Caco-2 (cell line): ENCODE data around the gene RAB19. TPM values are rescaled to one million over a fixed set of nuclear protein-coding genes. Genes with fewer than 3 reads are reported as not detected.
"Not testable (repeated sequence)": the region's sequence is repeated elsewhere in the genome, so short reads cannot be mapped to it uniquely, and the experiment has no call there.

Source experiments
- BruUV-seq: library from RNA; stranded (reverse); fragments of 400-500 nt; replicated peaks from 2 replicates; lab custom pipeline; 2021; lab: Mats Ljungman, UMichigan
- CTCF ChIA-PET: fragments of 300-600 bp; sonication (Branson Sonifier 250); formaldehyde crosslinking; loops from one replicate; lab custom pipeline; 2022; ENCODE audit warnings: antibody characterized with exemption; lab: Charles Lee
- POLR2A ChIA-PET: fragments of 300-600 bp; sonication (Branson Sonifier 250); formaldehyde crosslinking; loops from one replicate; lab custom pipeline; 2022; ENCODE audit warnings: antibody characterized with exemption; lab: Charles Lee
- DNase-seq, 2 experiments: peaks; one replicate each; pipeline versions ENCODE4 v3.0.0 to v3.0.0-alpha.2; 2020 to 2022
- H3K27me3 ChIP-seq: replicated peaks from 2 replicates; pipeline ENCODE4 v1.6.0; 2011; ENCODE audit warnings: low read length; ENCODE audit not compliant: control insufficient read depth, insufficient read depth
- H3K36me3 ChIP-seq: 2 replicates; pipeline ENCODE4 v1.5.1; 2011; ENCODE audit warnings: low read length; ENCODE audit not compliant: control insufficient read depth, insufficient read depth
- H3K4me1 ChIP-seq: fragments of 250-450 bp; sonication (Bioruptor Pico); 2 replicates; pipeline ENCODE4 v1.5.1; 2020; ENCODE audit warnings: mild to moderate bottlenecking
- H3K4me3 ChIP-seq: 2 replicates; pipeline ENCODE4 v1.5.1; 2011; ENCODE audit warnings: low read depth, mild to moderate bottlenecking, control low read depth, low read length
- H3K9me3 ChIP-seq: fragments of 250-450 bp; sonication (Bioruptor Pico); 2 replicates; pipeline ENCODE4 v1.5.1; 2020; ENCODE audit warnings: mild to moderate bottlenecking, moderate library complexity
- H3K27ac Mint-ChIP-seq: one replicate; pipeline ENCODE4 v1.8.0; 2022; ENCODE audit warnings: mixed read lengths; ENCODE audit not compliant: unreplicated experiment
- H3K27me3 Mint-ChIP-seq: one replicate; pipeline ENCODE4 v1.8.0; 2022; ENCODE audit warnings: mixed read lengths; ENCODE audit not compliant: insufficient read depth, unreplicated experiment
- H3K36me3 Mint-ChIP-seq: one replicate; pipeline ENCODE4 v1.8.0; 2022; ENCODE audit warnings: mild to moderate bottlenecking, mixed read lengths; ENCODE audit not compliant: insufficient read depth, unreplicated experiment
- H3K4me1 Mint-ChIP-seq: one replicate; pipeline ENCODE4 v1.8.0; 2022; ENCODE audit warnings: low read depth, mixed read lengths; ENCODE audit not compliant: unreplicated experiment
- H3K4me3 Mint-ChIP-seq: one replicate; pipeline ENCODE4 v1.8.0; 2022; ENCODE audit warnings: mild to moderate bottlenecking, moderate library complexity, mixed read lengths; ENCODE audit not compliant: unreplicated experiment
- H3K9me3 Mint-ChIP-seq: one replicate; pipeline ENCODE4 v1.8.0; 2022; ENCODE audit warnings: mixed read lengths; ENCODE audit not compliant: unreplicated experiment
- intact Hi-C: fragments of 100-400 bp; cut with micrococcal nuclease; formaldehyde crosslinking; loops from one replicate; pipeline ENCODE4 v1.10.0; 2022; ENCODE audit not compliant: unreplicated experiment
- total RNA-seq: library from RNA; stranded (reverse); gene quantifications from 2 replicates; pipeline ENCODE4 v1.2.3, GENCODE V29; 2022
- TF ChIP-seq, protein P1 (sequence below), 2 experiments: fragments of 200-600 bp in 1 of 2; IDR thresholded peaks; 1 replicate in 1 of 2; 2 replicates in 1 of 2; pipeline versions ENCODE4 v1.5.1 to v1.8.0; 2011 to 2022; ENCODE audit warnings: antibody characterized with exemption in 1 of 2, control low read depth in 1 of 2, inconsistent platforms in 1 of 2, low read depth in 1 of 2, low read length in 1 of 2, mild to moderate bottlenecking in 1 of 2, moderate library complexity in 1 of 2; ENCODE audit not compliant: insufficient read depth in 1 of 2, severe bottlenecking in 1 of 2, unreplicated experiment in 1 of 2

Gene RAB19
- total RNA-seq, 1 experiment from 2014 or later: 3.8 TPM

- H3K9me3 ChIP-seq: no peaks in the 10 kb centered on the region
- H3K27me3 Mint-ChIP-seq: no peaks in the 10 kb centered on the region
- POLR2A ChIA-PET: no interaction called here
- peaks cover 16% of the 10 kb centered on the region for H3K4me1 Mint-ChIP-seq
- no peaks in the 10 kb centered on the region for H3K27me3 ChIP-seq
- peak overlapping the region; percentile 87 for H3K27ac Mint-ChIP-seq
- H3K4me1 ChIP-seq: peaks cover 6% of the 10 kb centered on the region
- no peak for DNase-seq
- TF ChIP-seq, protein P1, sequence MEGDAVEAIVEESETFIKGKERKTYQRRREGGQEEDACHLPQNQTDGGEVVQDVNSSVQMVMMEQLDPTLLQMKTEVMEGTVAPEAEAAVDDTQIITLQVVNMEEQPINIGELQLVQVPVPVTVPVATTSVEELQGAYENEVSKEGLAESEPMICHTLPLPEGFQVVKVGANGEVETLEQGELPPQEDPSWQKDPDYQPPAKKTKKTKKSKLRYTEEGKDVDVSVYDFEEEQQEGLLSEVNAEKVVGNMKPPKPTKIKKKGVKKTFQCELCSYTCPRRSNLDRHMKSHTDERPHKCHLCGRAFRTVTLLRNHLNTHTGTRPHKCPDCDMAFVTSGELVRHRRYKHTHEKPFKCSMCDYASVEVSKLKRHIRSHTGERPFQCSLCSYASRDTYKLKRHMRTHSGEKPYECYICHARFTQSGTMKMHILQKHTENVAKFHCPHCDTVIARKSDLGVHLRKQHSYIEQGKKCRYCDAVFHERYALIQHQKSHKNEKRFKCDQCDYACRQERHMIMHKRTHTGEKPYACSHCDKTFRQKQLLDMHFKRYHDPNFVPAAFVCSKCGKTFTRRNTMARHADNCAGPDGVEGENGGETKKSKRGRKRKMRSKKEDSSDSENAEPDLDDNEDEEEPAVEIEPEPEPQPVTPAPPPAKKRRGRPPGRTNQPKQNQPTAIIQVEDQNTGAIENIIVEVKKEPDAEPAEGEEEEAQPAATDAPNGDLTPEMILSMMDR (IDR thresholded peaks at IDR 0.05; ENCODE audit: insufficient read depth in 1 of 2, low read depth in 1 of 2, low read length in 1 of 2, severe bottlenecking in 1 of 2, unreplicated experiment in 1 of 2): no peak
- H3K36me3 Mint-ChIP-seq: no peaks in the 10 kb centered on the region
- peak overlapping the region; percentile 57; the same call in 1 of the 2 replicates for H3K4me3 ChIP-seq
- peak overlapping the region; percentile 98 for H3K4me3 Mint-ChIP-seq
- intact Hi-C loops: loop anchor here (5.0 kb wide), 1 partner anchor 73 kb away; the partner anchor contains the start of gene MKRN1
- BruUV-seq: TSS peak; percentile 52
- CTCF ChIA-PET: no interaction called here
- H3K9me3 Mint-ChIP-seq: no peaks in the 10 kb centered on the region
- no peaks in the 10 kb centered on the region for H3K36me3 ChIP-seq
These were observed 757 bp downstream of the RAB19 start for GRCh38 chr7:140404565-140405065.

- BruUV-seq: no TSS peak
- intact Hi-C loops: no loop called here
- Mint-ChIP-seq H3K9me3 (no peaks in the 10 kb centered on the region), H3K36me3 (no peaks in the 10 kb centered on the region), H3K4me1 (peaks cover 8% of the 10 kb centered on the region), H3K27me3 (no peaks in the 10 kb centered on the region), H3K4me3 (no peak overlapping the region), H3K27ac (no peak overlapping the region)
- Histone ChIP-seq H3K4me1 (peaks cover 8% of the 10 kb centered on the region; the same call in 1 of the 2 replicates), H3K4me3 (no peak overlapping the region), H3K36me3 (no peaks in the 10 kb centered on the region), H3K27me3 (no peaks in the 10 kb centered on the region), H3K9me3 (no peaks in the 10 kb centered on the region)
- POLR2A ChIA-PET: no interaction called here
- TF ChIP-seq, protein P1 (IDR thresholded peaks at IDR 0.05; ENCODE audit: insufficient read depth in 1 of 2, low read depth in 1 of 2, low read length in 1 of 2, severe bottlenecking in 1 of 2, unreplicated experiment in 1 of 2): no peak
- no peak for DNase-seq
- CTCF ChIA-PET: no interaction called here
These were observed 11.5 kb downstream of the RAB19 start for GRCh38 chr7:140415361-140415760.

GRCh38 chr7:140415816-140416215, 12.0 kb downstream of the RAB19 start:
- POLR2A ChIA-PET, BruUV-seq, H3K4me3 ChIP-seq, H3K9me3 ChIP-seq, H3K36me3 Mint-ChIP-seq, H3K27ac Mint-ChIP-seq, H3K36me3 ChIP-seq, H3K27me3 ChIP-seq, H3K4me3 Mint-ChIP-seq, H3K4me1 ChIP-seq, H3K27me3 Mint-ChIP-seq, DNase-seq, intact Hi-C loops, H3K9me3 Mint-ChIP-seq, CTCF ChIA-PET, H3K4me1 Mint-ChIP-seq: not testable (repeated sequence)
